Neutrophil (primary cell): Measurements from ENCODE around the gene TLCD1.

Experiments
- H3K27ac ChIP-seq: fragments of 200-600 bp; sonication (generic); 2 replicates; pipeline ENCODE4 v1.5.1; 2016; ENCODE audit warnings: mild to moderate bottlenecking, moderate library complexity
- H3K27me3 ChIP-seq: fragments of 200-600 bp; sonication (generic); 2 replicates; pipeline ENCODE4 v1.6.0; 2016; ENCODE audit warnings: mild to moderate bottlenecking
- H3K36me3 ChIP-seq: fragments of 200-600 bp; sonication (generic); 2 replicates; pipeline ENCODE4 v1.5.1; 2017
- H3K4me1 ChIP-seq, 2 experiments: fragments of 200-600 bp in 1 of 2; sonication (generic) in 1 of 2; 1 replicate in 1 of 2; 2 replicates in 1 of 2; pipeline versions ENCODE4 v1.5.1 to v1.6.1; 2013 to 2016; ENCODE audit warnings: low read depth in 1 of 2, low read length in 1 of 2, mild to moderate bottlenecking in 1 of 2, moderate library complexity in 1 of 2; ENCODE audit not compliant: control insufficient read depth in 1 of 2, insufficient read depth in 1 of 2
- H3K4me3 ChIP-seq, 2 experiments: fragments of 200-600 bp in 1 of 2; sonication (generic) in 1 of 2; 1 replicate in 1 of 2; 2 replicates in 1 of 2; pipeline ENCODE4 v1.5.1; 2013 to 2016; ENCODE audit warnings: low read depth in 1 of 2, low read length in 1 of 2, mild to moderate bottlenecking in 1 of 2, moderate library complexity in 1 of 2
- H3K9me3 ChIP-seq: fragments of 200-600 bp; sonication (generic); 2 replicates; pipeline ENCODE4 v1.5.1; 2016
- CTCF ChIP-seq: fragments of 200-600 bp; sonication (generic); IDR thresholded peaks from 2 replicates; pipeline ENCODE4 v1.5.1; 2016; ENCODE audit warnings: antibody characterized with exemption

TLCD1 gene

GRCh38 chr17:28712705-28713415 is 13.2 kb downstream of the TLCD1 start:
- peak overlapping the region; percentile 80 for H3K27ac ChIP-seq
- no peaks in the 10 kb centered on the region for H3K9me3 ChIP-seq
- H3K36me3 ChIP-seq, result no peaks in the 10 kb centered on the region
- no peak for TF ChIP-seq CTCF
- peaks cover 29 to 30% of the 10 kb centered on the region in 2 experiments for H3K4me1 ChIP-seq
- H3K4me3 ChIP-seq, result peak overlapping the region; percentile 86 to 96
- H3K27me3 ChIP-seq, result peaks cover 22% of the 10 kb centered on the region

GRCh38 chr17:28712032-28712704 is 13.9 kb downstream of the TLCD1 start:
- Histone ChIP-seq H3K36me3 (no peaks in the 10 kb centered on the region), H3K4me3 (peak overlapping the region; percentile 86 to 96), H3K27me3 (peaks cover 15% of the 10 kb centered on the region), H3K27ac (peak overlapping the region; percentile 80), H3K4me1 (peaks cover 22 to 25% of the 10 kb centered on the region in 2 experiments), H3K9me3 (no peaks in the 10 kb centered on the region)
- TF ChIP-seq CTCF, result no peak

GRCh38 chr17:28711723-28712031 is 14.4 kb downstream of the TLCD1 start, which contains the start of gene PROCA1:
Gene PROCA1 (minus strand): TSS chr17:28711888. CDS start chr17:28711660, 228 bp downstream.
- Histone ChIP-seq H3K4me1 (peaks cover 17 to 20% of the 10 kb centered on the region in 2 experiments), H3K27me3 (peaks cover 10% of the 10 kb centered on the region), H3K9me3 (no peaks in the 10 kb centered on the region), H3K27ac (peak within 1 kb of the TSS; percentile 80), H3K36me3 (no peaks in the 10 kb centered on the region), H3K4me3 (peak within 1 kb of the TSS; percentile 86 to 96)
- no peak for TF ChIP-seq CTCF

GRCh38 chr17:28710861-28711722 is 14.9 kb downstream of the TLCD1 start:
- Histone ChIP-seq H3K36me3 (peaks cover 4% of the 10 kb centered on the region), H3K9me3 (no peaks in the 10 kb centered on the region), H3K4me1 (peaks cover 17 to 20% of the 10 kb centered on the region in 2 experiments), H3K27ac (peak overlapping the region; percentile 80), H3K27me3 (peaks cover 5% of the 10 kb centered on the region), H3K4me3 (peak overlapping the region; percentile 86 to 96)
- TF ChIP-seq CTCF, result peak; percentile 39

- Histone ChIP-seq H3K4me3 (no peak overlapping the region), H3K27ac (no peak overlapping the region), H3K27me3 (no peaks in the 10 kb centered on the region), H3K36me3 (peaks cover 40% of the 10 kb centered on the region), H3K4me1 (peaks cover 12 to 17% of the 10 kb centered on the region in 2 experiments), H3K9me3 (no peaks in the 10 kb centered on the region)
- no peak for TF ChIP-seq CTCF
Observed at GRCh38 chr17:28707339-28707720, 18.7 kb downstream of the TLCD1 start.
